ENCODE data around the gene SPTLC1.

SPTLC1 gene

DNA sequence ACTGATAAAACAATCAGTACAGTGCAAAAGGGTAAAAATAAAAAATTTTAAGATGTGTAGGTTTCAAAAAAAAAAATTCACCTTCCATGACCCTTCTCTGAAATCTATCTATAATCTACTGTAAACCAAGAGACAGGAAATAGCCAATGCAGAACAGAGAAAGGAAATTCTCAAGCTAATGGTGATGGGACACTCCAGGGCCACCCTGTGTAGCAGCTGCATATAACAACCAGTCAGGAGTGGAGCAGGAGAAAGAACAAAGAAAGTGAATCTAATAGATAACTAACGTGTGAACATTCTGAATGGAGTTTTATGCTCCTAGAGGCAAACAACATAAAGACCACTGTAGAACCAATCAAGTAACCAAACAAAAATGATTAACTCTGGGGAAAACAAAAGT lies 16.6 kb downstream of the SPTLC1 start:
- no peak for DNase-seq (ENCODE audit: low read depth in 1 of 2, low spot score in 1 of 2)

DNA sequence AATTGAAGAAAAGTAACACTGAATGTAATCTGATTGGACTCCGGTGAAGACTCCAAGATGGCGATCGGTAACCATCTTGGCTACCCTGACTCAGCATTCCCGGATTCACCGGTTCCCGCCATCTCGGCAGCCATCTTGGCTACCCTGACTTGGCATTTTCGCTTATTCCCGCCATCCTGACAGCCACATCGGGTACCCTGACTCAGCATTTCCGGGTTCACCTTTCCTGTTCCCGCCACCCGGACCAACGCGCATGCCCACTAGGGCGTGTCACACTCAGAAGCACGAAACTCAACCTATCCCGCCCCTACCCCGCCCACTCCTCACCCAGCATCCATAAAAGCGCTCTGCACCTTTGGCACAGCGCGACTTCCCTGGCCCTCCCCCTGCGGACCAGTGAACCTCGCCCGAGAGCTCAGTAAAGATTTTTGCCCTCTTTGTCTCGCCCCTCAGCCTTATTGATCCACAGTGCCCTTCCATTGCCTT lies 17.2 kb downstream of the SPTLC1 start:
- peak in 1 of 2 donors; percentile 65 for DNase-seq (ENCODE audit: low read depth in 1 of 2, low spot score in 1 of 2)

DNA sequence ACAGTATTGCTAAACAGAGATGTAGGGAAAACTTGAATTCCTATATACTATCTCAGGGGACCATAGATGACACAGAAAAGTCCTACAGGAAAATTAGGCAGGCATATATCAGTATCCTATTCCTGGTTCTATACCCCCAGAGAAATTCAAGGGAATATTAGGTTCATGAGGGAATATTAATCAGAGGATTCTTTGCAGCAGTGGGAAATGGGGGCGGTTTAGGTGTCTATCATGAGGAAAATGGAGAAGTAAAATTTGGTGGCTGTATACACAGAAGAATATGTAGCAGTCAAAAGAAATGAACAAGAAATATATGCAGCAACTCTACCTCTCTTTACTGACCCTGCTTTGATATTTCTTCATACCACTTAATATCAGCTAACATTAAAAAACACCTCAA lies 20.0 kb downstream of the SPTLC1 start:
- no peak for DNase-seq (ENCODE audit: low read depth in 1 of 2, low spot score in 1 of 2)

DNA sequence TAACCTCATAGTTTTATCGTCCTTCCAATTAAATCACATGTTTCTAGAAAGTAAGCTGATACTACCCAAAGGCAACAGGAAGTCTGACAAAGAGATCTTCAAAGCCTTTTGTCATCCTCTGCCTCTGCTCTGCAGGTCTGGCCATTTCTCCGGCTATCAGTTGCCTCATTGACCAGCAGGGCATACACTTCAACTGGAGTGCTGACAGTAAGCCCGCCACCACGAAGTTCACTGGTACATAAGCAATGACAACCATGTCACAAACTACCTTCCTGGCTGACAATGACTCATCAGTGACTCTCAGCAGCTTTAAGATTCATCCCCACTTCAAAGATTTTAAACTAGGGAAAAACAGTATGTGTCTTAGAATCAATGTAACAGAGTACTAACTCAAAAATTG lies 20.6 kb downstream of the SPTLC1 start:
- DNase-seq (ENCODE audit: low read depth in 1 of 2, low spot score in 1 of 2): no peak

DNA sequence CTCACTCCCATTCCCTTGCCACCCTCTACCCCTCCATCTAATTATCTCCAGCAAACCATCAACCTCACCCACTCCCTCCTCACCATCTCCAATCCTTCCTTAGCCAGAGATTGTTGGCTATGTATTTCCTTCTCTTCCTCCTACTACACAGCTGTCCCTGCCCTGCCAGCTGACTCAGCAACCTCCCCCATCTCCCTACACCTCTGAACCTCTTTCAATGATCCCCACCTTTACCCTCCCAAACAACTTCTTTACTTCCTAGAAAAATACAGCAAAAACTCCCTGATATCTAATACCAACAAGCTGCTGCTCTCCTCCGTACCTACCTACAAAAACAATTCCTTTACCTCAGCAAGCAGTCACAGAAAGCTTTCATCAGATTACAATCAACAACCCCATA lies 37.3 kb downstream of the SPTLC1 start:
- no peak for DNase-seq (ENCODE audit: low read depth in 1 of 2, low spot score in 1 of 2)

DNA sequence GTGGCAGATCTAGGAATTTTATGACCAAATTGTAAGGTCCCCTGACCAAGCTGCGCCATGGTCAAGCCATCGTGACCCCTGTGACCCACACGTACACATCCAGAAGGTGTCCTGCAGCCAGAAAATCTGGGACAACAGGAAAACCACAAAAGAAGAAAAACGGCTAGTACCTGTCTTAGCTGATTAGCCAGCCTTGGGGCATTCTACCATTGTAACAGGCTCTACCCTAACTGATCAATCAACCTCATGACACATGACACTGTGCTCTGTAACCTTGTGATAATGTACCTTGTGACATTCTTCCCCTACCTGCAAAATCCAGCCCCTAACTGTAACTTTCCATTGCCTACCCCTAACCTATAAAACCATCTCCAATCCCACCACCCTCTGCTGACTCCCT lies 43.6 kb downstream of the SPTLC1 start:
- DNase-seq (ENCODE audit: low read depth in 1 of 2, low spot score in 1 of 2): no peak

DNA sequence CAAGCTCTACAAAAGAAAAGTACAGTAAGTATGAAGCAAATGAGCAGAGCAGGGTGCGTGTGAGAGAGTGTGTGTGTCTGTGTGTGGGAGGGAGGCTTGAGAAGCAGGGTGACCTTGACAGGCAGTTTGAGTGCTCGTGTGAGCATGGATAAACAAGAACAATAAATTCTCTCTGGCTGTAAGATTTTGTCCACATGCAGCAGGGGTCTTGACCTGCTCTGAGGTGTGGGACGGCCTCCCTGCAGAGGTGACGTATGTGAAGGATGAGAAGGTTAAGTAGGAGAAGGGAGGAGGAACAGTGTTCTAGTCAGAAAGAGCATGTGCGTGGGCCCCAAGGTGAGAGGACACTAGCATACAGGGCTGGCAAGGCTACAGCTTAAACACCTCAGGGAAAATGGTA lies 49.0 kb downstream of the SPTLC1 start:
- DNase-seq (ENCODE audit: low read depth in 1 of 2, low spot score in 1 of 2): no peak

DNA sequence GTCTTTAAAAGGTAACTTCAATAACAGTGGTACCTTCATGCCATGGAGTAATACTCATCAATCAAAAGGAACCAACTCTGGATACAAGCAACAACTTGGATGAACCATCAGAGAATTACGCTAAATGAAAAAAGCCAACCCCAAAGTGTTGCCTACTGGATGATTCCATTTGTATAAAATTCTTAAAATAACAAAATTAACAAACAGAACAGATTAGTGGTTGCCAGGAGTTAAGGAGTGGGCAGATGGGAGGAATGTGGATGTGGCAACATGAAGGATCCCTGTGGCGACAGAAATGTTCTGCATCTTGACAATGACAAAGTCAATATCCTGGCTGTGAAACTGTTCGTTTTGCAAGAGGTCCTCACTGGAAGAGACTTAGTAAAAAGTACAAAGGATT lies 50.5 kb downstream of the SPTLC1 start:
- no peak for DNase-seq (ENCODE audit: low read depth in 1 of 2, low spot score in 1 of 2)

DNA sequence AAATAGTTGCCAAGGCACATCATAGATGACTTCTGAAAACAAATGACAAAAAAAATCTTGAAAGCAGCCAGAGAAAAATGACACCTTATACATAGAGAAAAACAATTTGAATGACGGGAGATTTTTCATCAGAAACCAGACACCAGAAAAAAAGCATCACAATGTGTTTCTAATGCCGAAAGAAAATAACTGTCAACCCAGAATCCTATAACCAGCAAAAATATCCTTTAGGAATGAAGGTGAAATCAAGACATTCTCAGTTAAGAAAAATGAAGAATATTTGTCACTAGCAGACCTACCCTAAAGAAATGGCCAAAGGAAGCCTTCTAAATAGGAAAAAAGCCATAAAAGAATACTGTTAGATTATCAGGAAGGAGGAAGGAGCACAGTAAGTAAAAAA lies 54.0 kb downstream of the SPTLC1 start:
- DNase-seq (ENCODE audit: low read depth in 1 of 2, low spot score in 1 of 2): no peak

DNA sequence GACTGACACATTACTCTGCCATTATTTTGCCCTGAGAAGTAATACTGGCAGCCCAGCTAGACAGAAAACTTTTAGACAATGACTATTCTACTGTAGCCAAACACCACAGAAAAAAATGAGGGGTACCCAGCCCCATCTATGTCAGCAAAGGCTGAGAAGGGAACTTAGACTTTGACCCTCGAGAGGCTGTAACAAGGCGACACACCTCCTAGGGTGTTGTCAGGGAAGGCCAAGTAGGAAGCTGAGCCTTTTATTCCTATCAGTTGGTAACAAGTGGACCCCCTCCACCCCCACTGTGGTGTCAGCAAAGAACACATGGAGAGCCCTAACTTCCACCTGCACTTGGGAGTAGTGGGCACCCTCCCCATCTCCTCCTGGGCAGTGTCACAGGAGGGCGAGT lies 55.6 kb downstream of the SPTLC1 start:
- no peak for DNase-seq (ENCODE audit: low read depth in 1 of 2, low spot score in 1 of 2)

DNA sequence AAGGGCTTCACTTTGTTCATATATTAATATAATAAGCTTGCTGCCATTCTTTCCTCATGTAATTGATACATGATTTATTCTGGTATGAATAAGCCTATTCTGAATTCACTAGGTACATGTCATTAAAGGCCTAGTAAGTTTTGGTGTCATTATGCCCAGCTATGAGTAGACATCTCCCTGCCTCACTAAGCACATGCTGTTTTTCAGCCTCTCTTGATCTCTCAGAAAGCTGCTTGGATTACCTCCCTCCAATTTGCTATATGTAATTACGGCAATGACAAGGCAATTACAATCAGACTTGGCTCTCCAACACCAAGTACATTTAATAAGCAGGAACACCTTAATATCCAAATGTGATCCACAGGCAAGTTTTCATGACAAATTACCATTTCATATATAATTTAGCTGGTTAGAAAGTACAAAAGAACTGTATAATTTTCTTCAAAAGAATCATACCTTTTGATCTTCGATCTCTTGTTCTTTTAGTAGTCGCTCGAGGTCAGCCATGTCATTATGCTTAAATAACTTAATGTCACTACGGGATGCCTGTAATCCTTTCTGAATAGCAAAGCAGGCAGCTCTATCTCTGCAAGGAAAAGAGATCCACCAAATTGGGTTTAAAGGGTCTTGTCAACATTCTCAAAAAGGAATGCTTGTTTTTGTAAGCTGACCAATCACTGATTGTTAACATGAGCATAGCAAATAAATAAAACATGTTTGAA lies 56.3 kb downstream of the SPTLC1 start:
- no peak for DNase-seq (ENCODE audit: low read depth in 1 of 2, low spot score in 1 of 2)

DNA sequence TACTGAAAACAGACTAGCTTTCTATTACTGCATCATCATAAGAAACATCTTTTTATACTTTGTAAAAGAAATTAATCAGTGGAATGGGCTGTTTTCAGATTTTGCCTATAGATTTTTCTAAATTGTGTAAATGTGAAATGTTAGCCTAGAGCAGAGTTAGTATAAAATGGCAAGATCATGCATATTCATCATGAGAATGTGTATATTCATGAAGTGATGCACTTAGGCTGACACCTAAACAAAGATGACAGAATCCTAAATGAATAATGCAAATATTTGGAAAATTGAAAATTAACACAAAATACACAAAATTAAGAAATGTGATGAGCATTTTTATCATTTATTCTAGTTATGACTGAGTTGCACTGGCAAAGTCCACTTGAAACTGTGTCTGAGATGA lies 57.2 kb downstream of the SPTLC1 start:
- DNase-seq (ENCODE audit: low read depth in 1 of 2, low spot score in 1 of 2): no peak

DNA sequence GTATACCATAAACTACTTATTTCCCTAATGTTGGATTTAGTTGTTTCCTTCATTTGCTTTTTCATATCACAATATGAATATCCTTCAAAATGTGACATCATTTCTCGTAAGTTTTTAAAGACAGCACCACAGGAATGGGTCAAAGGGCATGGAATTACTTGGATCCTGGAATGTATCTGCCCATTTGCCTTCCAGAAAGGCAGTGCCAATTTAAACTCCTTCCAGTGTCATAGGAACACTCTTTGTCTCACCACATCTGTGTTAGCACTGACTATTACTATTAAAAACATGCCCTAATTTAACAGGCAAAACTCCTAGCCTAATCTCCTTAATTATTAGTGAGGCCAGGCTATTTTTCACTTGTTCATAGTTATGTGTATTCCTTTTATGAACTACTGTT lies 58.0 kb downstream of the SPTLC1 start:
- no peak for DNase-seq (ENCODE audit: low read depth in 1 of 2, low spot score in 1 of 2)

DNA sequence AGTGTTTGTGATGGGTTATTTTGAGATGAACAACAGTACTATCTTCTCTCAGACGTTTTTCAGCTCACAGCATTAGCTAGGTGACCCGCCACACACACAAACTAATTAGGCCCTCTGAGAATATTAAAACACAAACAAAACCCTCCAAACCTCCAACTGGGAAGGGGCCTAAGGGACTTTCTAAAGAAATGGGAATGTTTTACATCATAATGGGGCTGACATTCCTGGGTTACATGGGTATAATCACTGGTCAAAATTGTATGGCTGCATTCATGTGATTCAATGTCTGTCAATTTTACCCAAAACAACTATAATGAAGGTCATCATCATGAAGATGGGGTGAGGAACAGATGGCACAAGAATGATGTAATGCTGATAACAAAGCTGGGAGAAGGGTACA lies 59.6 kb downstream of the SPTLC1 start:
- no peak for DNase-seq (ENCODE audit: low read depth in 1 of 2, low spot score in 1 of 2)

DNA sequence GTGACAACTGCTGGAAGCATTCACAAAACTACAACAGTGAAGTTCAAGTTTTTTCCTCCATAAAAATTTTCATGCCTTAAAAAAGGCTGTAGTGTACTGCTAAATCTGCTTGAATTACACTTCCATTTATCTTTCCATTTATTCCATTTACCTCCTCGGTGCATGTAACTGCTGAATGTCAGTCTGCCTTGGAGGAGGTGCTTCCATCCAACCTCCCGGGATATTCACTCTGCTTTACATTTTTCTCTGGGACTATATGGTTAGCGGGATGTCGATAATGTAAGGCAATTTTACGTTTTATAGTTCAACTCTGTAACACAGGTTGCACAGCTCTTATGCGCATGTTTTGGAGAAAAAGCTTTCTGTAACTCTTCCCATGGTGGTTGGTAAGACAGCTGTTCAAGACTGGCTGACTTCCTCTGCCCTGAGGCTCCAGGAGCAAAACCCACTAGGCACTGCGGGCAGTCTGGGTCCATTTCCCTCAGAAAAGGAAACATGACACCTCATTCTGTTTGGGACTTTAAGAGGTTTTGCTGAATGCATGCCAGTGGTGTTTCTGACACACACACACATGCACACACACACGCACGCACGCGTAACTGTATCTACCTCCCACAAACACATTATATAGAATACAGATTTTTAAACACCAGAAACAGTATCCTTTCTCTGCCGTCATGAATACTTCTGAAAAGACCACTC lies 66.1 kb downstream of the SPTLC1 start:
- no peak for DNase-seq (ENCODE audit: low read depth in 1 of 2, low spot score in 1 of 2)

DNA sequence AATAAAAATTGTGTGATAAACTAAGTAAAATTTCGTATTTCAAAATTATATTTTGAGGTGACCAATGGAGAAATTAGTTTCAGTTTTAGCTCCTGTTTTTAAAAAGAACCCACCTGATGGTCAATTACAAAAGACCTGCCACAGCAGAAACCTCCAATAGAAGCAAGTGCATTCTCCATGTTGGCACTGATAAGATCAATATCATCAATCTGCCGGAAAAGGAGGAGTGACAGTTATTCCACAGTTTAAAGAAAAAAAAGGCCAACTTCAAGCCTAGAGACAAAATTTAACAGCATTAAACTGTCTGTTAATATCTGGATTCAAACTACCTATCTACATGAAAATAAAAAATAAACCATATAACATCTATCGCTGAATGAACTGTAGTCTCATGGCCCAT lies 67.7 kb downstream of the SPTLC1 start:
- DNase-seq (ENCODE audit: low read depth in 1 of 2, low spot score in 1 of 2): no peak

DNA sequence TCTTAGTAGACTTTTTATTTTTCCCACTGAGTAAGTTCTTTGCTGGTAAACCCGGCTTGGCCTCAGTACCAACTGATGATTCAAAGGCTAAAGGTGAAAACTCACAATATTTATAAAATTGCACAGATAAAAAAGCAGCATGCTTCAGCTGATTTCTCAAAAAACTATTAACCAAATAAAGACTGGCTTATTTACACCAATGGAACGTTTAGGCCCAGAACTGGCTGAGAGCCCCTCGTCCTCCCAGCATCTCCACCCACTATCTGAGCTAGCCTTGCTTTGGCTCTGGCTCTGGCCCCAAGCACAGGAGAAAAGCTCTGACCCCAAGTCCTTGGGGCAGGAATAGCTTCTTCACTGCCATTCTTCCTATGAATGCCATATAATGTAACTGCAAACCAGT lies 68.5 kb downstream of the SPTLC1 start:
- DNase-seq (ENCODE audit: low read depth in 1 of 2, low spot score in 1 of 2): no peak

DNA sequence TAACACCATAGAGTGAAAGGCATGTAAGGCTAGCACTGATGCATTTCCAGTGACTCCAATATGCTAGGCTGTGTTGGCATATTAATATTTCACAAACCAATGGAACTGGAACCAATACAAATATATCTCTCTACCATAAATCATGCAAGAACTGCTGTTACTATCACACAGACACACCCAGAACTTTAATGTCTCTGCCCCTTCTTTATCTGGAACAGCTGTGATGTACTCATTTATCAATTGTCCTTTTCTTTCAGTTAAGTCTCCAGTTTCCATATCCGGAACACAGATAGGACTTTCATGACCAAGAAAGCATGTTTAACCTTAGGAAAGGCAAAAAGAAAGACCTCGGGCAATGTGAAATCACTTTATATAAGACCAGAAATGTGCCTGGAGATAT lies 70.3 kb downstream of the SPTLC1 start:
- no peak for DNase-seq (ENCODE audit: low read depth in 1 of 2, low spot score in 1 of 2)

DNA sequence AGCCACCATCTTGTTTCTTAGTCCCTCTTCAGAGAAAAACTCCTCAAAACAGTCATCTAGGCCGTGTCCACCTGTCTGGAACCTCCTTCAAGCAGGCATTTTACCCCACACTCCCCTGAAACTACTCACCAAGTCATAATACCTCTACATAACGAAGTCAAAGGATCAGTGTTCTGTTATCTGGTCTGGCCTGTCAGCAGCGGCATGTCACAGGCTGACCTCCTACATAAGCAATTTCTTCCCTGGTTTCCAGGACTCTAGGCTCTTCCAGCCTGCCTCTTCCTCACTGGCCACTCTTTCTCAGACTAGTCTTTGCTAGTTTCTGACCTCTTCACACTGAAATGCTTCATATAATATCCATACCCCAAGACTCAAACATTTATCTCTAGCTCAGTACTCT lies 72.2 kb downstream of the SPTLC1 start:
- no peak for DNase-seq (ENCODE audit: low read depth in 1 of 2, low spot score in 1 of 2)

DNA sequence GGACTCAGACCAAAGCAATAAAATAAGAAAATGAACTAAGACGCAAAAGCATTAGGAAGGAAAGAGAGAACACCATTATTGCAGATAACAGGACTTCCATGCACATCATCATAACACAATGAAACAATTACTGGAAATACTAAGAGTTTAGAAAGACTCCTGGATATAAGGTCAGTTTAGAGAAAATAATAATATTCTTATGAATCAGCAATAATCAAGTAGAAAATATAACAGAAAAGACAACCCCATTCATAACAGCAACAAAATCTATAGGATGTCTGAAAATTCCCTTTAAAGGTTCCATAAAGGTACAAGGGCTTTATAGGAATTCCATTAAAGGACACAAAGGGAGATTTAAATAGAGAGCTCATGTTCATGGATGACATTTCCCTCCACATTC lies 73.0 kb downstream of the SPTLC1 start:
- no peak for DNase-seq (ENCODE audit: low read depth in 1 of 2, low spot score in 1 of 2)

DNA sequence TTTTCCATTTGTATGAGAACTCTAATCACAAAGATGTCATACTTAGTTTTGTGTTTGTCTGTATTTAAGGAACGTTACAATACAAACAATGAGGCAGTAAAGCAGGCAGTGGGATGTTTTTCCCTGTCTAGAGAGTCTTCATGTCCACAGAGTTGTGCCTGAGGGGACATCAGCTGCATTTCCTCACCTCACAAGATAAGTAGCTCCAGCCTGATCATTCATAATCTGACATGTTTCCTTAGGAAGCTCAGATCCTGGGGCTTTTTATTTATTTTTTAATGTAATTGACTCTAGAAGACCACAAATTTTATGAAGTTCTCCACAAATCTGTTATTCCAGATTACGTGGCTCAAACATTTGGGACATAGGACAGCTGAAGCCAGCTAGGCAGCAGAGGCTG lies 78.5 kb downstream of the SPTLC1 start:
- no peak for DNase-seq (ENCODE audit: low read depth in 1 of 2, low spot score in 1 of 2)

DNA sequence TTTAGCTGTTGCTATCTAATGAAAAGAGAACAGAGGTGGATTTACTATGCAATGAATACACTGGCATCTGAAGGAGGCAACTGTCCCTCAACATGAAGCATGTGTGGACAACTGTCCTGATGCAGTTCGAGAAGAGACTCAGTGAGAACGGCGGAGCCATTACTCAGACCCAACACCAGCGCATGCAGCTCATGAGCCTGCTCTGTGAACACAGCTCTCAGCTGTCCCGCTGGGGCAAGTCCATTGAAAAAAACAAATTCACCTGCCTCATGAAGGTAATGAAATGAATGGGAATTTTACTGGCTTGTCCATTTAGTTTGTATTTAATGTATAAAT lies 78.8 kb downstream of the SPTLC1 start:
- no peak for DNase-seq (ENCODE audit: low read depth in 1 of 2, low spot score in 1 of 2)
